ENCODE measurements around the gene TTLL6. TPM values are rescaled to one million over a fixed set of nuclear protein-coding genes. Genes with fewer than 3 reads are reported as not detected.

Gene TTLL6
- total and polyA plus RNA-seq, 2 of the 4 experiments (the other 2 are of a cell fraction) = not detected

DNA sequence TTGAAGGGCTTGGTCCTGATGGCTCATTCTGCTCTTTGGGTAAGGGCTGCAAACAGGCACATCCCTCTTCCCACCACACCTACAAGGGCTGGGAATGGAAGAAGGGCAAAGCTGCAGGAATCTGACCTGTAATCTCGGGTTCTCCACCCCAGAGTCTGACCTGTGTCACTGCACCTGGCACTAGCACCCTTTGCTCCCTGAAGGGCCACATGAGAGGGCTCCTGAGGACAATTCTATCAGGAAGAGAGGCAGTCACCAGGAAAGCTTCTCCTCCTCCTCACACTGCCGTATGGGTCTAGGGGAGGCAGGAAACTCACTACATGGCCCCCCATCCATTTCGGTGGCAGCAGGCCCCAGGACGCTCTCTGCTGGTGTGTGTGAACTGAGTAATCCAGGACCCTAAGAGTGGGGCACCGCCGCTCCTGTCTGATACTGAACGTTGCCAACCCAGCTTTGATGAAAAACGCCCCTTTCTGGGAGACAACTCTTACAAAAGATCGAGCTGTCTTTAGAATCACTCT is 26.4 kb downstream of the TTLL6 start:
- Histone ChIP-seq H3K14ac (replicated peaks; ENCODE audit: low read depth, low read length) (no peak overlapping the region), H4K91ac (ENCODE audit: insufficient read depth, low read depth, low read length) (no peak overlapping the region), H3K18ac (ENCODE audit: low read depth, low read length) (no peak overlapping the region), H3K4me2 (ENCODE audit: low read depth, low read length) (no peak overlapping the region), H2AFZ (replicated peaks; ENCODE audit: low read length, poor library complexity) (no peak overlapping the region), H2AK5ac (ENCODE audit: low read depth, low read length) (no peak overlapping the region), H3K23ac (ENCODE audit: low read depth, low read length) (no peak overlapping the region), H4K5ac (ENCODE audit: low read depth, low read length) (no peak overlapping the region), H3K4ac (ENCODE audit: low read depth, low read length) (no peak overlapping the region), H3K27ac (ENCODE audit: insufficient read depth, low read length) (no peak overlapping the region), H3K79me1 (ENCODE audit: low read depth in 1 of 2, low read length in 2 of 2) (no peaks in the 10 kb centered on the region), H2BK20ac (ENCODE audit: low read depth, low read length) (no peak overlapping the region), H3K9me3 (ENCODE audit: control insufficient read depth, insufficient read depth, low read length) (no peaks in the 10 kb centered on the region), H3K9me1 (ENCODE audit: insufficient read depth, low read length) (peaks cover 8% of the 10 kb centered on the region), H4K20me1 (ENCODE audit: insufficient read depth, low read length) (no peaks in the 10 kb centered on the region), H2AK9ac (replicated peaks; ENCODE audit: low read depth, low read length, poor library complexity) (no peak overlapping the region), H3K56ac (ENCODE audit: extremely low read depth, insufficient read depth, low read length) (no peak overlapping the region), H2BK120ac (ENCODE audit: low read depth, low read length) (no peak overlapping the region), H4K8ac (ENCODE audit: low read depth in 2 of 2, low read length in 2 of 2) (no peak overlapping the region), H3K27me3 (ENCODE audit: control insufficient read depth, insufficient read depth, low read length) (peaks cover 40% of the 10 kb centered on the region), H3K4me1 (ENCODE audit: control insufficient read depth, insufficient read depth, low read length) (peaks cover 9% of the 10 kb centered on the region), H2BK5ac (ENCODE audit: low read depth, low read length, poor library complexity, severe bottlenecking) (no peak overlapping the region), H3K4me3 (ENCODE audit: insufficient read depth, low read depth, low read length) (no peak overlapping the region), H3K36me3 (ENCODE audit: control insufficient read depth, insufficient read depth, low read length) (no peaks in the 10 kb centered on the region), H3K9ac (ENCODE audit: low read depth, low read length) (no peak overlapping the region), H2BK15ac (ENCODE audit: low read depth, low read length) (no peak overlapping the region)
- intact Hi-C loops (cut with micrococcal nuclease) (loop anchor here (1.0 kb wide), 2 partner anchors 66 to 112 kb away; no protein-coding TSS in a partner anchor), in situ Hi-C loops (cut with MboI; ENCODE audit: low sequenced_read_pairs) (loop anchor here (5.0 kb wide), 1 partner anchor 123 kb away; no protein-coding TSS in a partner anchor), dilution Hi-C loops (cut with HindIII; ENCODE audit: low sequenced_read_pairs, unreplicated experiment) (no loop called here)
- no TSS peak for BruUV-seq (replicated peaks)
- WGBS, 2 experiments (ENCODE audit: extremely low coverage in 2 of 2, insufficient read length in 1 of 2) = no CpG with 5 or more reads among the region's 9 CpGs
- CTCF ChIA-PET = interaction anchor here (0.5 to 2.0 kb wide), 10 partner anchors 14 to 1014 kb away, joined by 3 to 14 read pairs (median 4); no protein-coding TSS in a partner anchor
- POLR2A ChIA-PET (ENCODE audit: unreplicated experiment) = no interaction called here
- DNase-seq (no peak), ATAC-seq (ENCODE audit: low read depth) (no peak)
- no peak for TF ChIP-seq SMC3 (IDR thresholded peaks at IDR 0.05; ENCODE audit: low read depth, low read length)
- TF ChIP-seq CTCF (conservative IDR thresholded peaks at IDR 0.05; ENCODE audit: low read depth, low read length) = no peak
- no peak for TF ChIP-seq MAZ (IDR thresholded peaks at IDR 0.05; ENCODE audit: borderline replicate concordance, low read depth, low read length)
- no peak for TF ChIP-seq FOS (IDR thresholded peaks at IDR 0.05; ENCODE audit: low read depth, low read length)
- no peak for TF ChIP-seq RCOR1 (IDR thresholded peaks at IDR 0.05; ENCODE audit: insufficient replicate concordance, low read length)
